ENCODE measurements around the gene CHST11. TPM values are rescaled to one million over a fixed set of nuclear protein-coding genes. Genes with fewer than 3 reads are reported as not detected.

CHST11 gene
- total and polyA plus RNA-seq, 2 of the 4 experiments (the other 2 are of a cell fraction), result 1.4 to 2.7 TPM

GRCh38 chr12:104504146-104504545, 47.4 kb downstream of the CHST11 start:
- peaks cover 29% of the 10 kb centered on the region for H3K27me3 ChIP-seq (ENCODE audit: control insufficient read depth, insufficient read depth, low read length)
- no peak overlapping the region for H4K5ac ChIP-seq (ENCODE audit: low read depth, low read length)
- H4K20me1 ChIP-seq (ENCODE audit: insufficient read depth, low read length), result no peaks in the 10 kb centered on the region
- no peak overlapping the region for H3K18ac ChIP-seq (ENCODE audit: low read depth, low read length)
- TF ChIP-seq RAD21 (IDR thresholded peaks at IDR 0.05; ENCODE audit: low read length), result no peak
- in situ Hi-C loops (cut with MboI; ENCODE audit: low sequenced_read_pairs) (no loop called here), dilution Hi-C loops (cut with HindIII; ENCODE audit: low sequenced_read_pairs, unreplicated experiment) (no loop called here), intact Hi-C loops (cut with micrococcal nuclease) (no loop called here)
- H3K36me3 ChIP-seq (ENCODE audit: control insufficient read depth, insufficient read depth, low read length), result no peaks in the 10 kb centered on the region
- POLR2A ChIA-PET (ENCODE audit: unreplicated experiment), result no interaction called here
- no peak overlapping the region for H2BK20ac ChIP-seq (ENCODE audit: low read depth, low read length)
- H3K4ac ChIP-seq (ENCODE audit: low read depth, low read length), result no peak overlapping the region
- H2AFZ ChIP-seq (replicated peaks; ENCODE audit: low read length, poor library complexity), result no peak overlapping the region
- CTCF ChIA-PET, result no interaction called here
- no peak overlapping the region for H3K4me3 ChIP-seq (ENCODE audit: insufficient read depth, low read depth, low read length)
- no peak overlapping the region for H3K4me2 ChIP-seq (ENCODE audit: low read depth, low read length)
- H2AK5ac ChIP-seq (ENCODE audit: low read depth, low read length), result no peak overlapping the region
- no peak overlapping the region for H3K56ac ChIP-seq (ENCODE audit: extremely low read depth, insufficient read depth, low read length)
- no peaks in the 10 kb centered on the region for H3K4me1 ChIP-seq (ENCODE audit: control insufficient read depth, insufficient read depth, low read length)
- H2BK120ac ChIP-seq (ENCODE audit: low read depth, low read length), result no peak overlapping the region
- H2AK9ac ChIP-seq (replicated peaks; ENCODE audit: low read depth, low read length, poor library complexity), result no peak overlapping the region
- peaks cover 2% of the 10 kb centered on the region; the same call in 1 of the 2 replicates for H3K9me3 ChIP-seq (ENCODE audit: control insufficient read depth, insufficient read depth, low read length)
- DNase-seq (no peak), ATAC-seq (ENCODE audit: low read depth) (no peak)
- no peak overlapping the region for H2BK15ac ChIP-seq (ENCODE audit: low read depth, low read length)
- H3K14ac ChIP-seq (replicated peaks; ENCODE audit: low read depth, low read length), result no peak overlapping the region
- WGBS, 2 experiments (ENCODE audit: extremely low coverage in 2 of 2, insufficient read length in 1 of 2), result no CpG with 5 or more reads among the region's 9 CpGs
- H3K79me1 ChIP-seq (ENCODE audit: low read depth in 1 of 2, low read length in 2 of 2), result no peaks in the 10 kb centered on the region
- no peak overlapping the region for H3K23ac ChIP-seq (ENCODE audit: low read depth, low read length)
- H3K27ac ChIP-seq (ENCODE audit: insufficient read depth, low read length), result no peak overlapping the region
- no TSS peak for BruUV-seq (replicated peaks)
- no peak overlapping the region for H4K91ac ChIP-seq (ENCODE audit: insufficient read depth, low read depth, low read length)
- H2BK5ac ChIP-seq (ENCODE audit: low read depth, low read length, poor library complexity, severe bottlenecking), result no peak overlapping the region
- H4K8ac ChIP-seq (ENCODE audit: low read depth in 2 of 2, low read length in 2 of 2), result no peak overlapping the region
- no peaks in the 10 kb centered on the region; the same call in 1 of the 2 replicates for H3K9me1 ChIP-seq (ENCODE audit: insufficient read depth, low read length)
- H3K9ac ChIP-seq (ENCODE audit: low read depth, low read length), result no peak overlapping the region
